Uterus (tissue), 2 donors: Measurements from ENCODE around the gene RECQL5.

ENCODE experiments used
- CTCF ChIP-seq, 4 experiments: fragments of 200-600 bp in 2 of 4; fragments of 450-650 bp in 2 of 4; sonication (generic) in 2 of 4; IDR thresholded peaks; one replicate each; pipeline ENCODE4 v1.5.1; 2016 to 2019; ENCODE audit warnings: antibody characterized with exemption in 4 of 4, mild to moderate bottlenecking in 2 of 4, moderate library complexity in 1 of 4
- POLR2A ChIP-seq, 2 donors: fragments of 450-650 bp; IDR thresholded peaks; one replicate each; pipeline ENCODE4 v1.6.1; 2016; ENCODE audit warnings: antibody characterized with exemption in 2 of 2, mild to moderate bottlenecking in 1 of 2, moderate library complexity in 1 of 2

- TF ChIP-seq CTCF (IDR thresholded peaks at IDR 0.05) (peak; percentile 51 to 70 (median 64)), POLR2A (IDR thresholded peaks at IDR 0.05) (peak in 1 of 2 donors; percentile 20)
Measured at GRCh38 chr17:75633486-75634375, 33.2 kb downstream of the RECQL5 start.
